ENCODE data around the gene FBXL7.

GRCh38 chr5:15579193-15579990 is 79.4 kb downstream of the FBXL7 start:
- TF ChIP-seq, protein P1, sequence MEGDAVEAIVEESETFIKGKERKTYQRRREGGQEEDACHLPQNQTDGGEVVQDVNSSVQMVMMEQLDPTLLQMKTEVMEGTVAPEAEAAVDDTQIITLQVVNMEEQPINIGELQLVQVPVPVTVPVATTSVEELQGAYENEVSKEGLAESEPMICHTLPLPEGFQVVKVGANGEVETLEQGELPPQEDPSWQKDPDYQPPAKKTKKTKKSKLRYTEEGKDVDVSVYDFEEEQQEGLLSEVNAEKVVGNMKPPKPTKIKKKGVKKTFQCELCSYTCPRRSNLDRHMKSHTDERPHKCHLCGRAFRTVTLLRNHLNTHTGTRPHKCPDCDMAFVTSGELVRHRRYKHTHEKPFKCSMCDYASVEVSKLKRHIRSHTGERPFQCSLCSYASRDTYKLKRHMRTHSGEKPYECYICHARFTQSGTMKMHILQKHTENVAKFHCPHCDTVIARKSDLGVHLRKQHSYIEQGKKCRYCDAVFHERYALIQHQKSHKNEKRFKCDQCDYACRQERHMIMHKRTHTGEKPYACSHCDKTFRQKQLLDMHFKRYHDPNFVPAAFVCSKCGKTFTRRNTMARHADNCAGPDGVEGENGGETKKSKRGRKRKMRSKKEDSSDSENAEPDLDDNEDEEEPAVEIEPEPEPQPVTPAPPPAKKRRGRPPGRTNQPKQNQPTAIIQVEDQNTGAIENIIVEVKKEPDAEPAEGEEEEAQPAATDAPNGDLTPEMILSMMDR (IDR thresholded peaks at IDR 0.05; ENCODE audit: low read length): no peak
- no peak for TF ChIP-seq EZH2 (IDR thresholded peaks at IDR 0.05; ENCODE audit: borderline replicate concordance, low read length)
